NCI-H128 (cell line): ENCODE data around the gene PIGQ.

Experiments
- DNase-seq: peaks from one replicate; lab custom pipeline; 2025; ENCODE audit not compliant: unreplicated experiment; lab: John Stamatoyannopoulos, UW

Gene PIGQ

DNA sequence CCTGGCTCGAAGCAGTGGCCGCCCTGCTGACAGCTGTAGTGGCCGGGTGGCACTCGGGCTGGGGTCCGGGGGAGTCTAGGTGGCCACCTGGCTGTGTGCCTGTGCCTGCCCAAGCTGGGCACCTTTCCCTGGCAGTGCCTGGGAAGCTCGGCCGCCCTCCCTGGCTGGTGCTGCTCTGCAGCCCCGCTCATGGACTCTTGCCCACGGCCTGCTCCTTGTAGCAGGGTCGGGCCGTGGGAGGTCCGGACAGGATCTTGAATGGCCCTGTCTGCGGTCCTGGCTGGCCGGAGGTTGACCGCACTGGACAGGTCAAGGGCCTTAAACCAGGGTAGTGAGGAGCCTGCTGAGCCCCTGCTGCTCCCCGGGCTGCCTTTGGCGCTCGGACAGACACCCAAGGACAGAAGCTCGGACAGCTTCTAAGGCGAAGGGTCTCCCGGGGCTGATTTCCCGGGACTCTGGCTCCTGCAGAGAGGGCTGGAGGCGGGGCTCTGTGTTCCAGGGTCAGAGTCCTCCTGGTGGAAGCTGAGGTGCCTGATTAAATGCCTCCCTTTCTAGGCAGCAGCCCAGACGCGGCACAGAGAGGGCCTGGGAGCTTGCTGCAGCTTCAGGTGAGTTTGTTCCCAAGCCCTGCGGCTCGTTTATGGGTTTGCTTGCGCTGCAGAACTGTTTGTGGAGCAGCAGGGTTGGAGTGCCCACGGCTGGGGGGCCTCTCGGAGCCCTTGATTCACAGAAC is 36.2 kb upstream of the PIGQ start:
- DNase-seq = no peak

DNA sequence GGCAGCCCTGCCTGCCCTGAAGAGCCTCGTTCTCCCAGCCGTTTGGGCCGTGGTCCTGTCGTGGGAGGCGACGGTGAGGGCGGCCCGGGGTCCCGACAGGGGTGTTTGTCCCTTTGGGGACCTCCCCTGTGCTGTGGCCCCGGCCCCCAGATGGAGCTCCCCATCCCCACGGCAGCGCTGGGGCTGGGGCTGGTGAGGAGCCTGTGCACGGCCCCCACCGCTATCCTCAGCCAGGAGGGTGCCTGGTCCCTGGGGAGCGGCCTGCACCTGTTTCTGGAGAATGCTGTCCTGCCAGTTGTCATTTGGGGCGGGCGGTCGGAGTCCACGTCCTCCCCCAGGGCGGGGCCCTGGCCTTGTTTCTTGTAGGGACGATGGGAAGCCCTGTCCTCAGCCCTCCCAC is 35.6 kb upstream of the PIGQ start:
- no peak for DNase-seq

DNA sequence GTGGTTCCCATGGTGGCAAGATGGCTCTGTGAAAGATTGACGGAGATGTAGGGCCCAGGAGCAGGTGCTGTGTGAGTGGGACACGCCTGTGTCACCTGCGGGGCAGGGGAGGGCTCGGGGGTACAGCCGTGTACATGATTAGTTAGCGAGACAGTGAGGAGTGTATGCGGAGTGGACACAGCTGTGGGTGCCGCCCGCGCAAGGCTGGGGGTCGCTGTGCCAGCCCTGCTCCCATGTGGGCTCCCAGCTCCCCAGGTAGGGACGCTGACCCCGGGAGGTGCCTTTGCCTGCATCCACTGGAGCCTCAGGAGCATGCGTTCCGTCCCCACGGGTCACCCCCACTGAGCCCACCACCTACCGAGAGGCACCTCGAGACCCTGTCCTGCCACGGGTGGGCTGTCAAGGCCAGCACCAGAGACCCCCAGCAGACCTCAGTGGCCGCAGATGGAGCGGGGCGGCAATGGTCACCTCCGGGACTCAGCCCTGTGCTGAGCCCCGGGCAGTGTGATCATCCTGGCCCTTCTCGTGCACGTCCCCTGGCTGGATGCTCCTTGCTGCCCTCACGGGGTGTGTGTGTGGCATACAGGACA is 34.8 kb upstream of the PIGQ start:
- DNase-seq = no peak

DNA sequence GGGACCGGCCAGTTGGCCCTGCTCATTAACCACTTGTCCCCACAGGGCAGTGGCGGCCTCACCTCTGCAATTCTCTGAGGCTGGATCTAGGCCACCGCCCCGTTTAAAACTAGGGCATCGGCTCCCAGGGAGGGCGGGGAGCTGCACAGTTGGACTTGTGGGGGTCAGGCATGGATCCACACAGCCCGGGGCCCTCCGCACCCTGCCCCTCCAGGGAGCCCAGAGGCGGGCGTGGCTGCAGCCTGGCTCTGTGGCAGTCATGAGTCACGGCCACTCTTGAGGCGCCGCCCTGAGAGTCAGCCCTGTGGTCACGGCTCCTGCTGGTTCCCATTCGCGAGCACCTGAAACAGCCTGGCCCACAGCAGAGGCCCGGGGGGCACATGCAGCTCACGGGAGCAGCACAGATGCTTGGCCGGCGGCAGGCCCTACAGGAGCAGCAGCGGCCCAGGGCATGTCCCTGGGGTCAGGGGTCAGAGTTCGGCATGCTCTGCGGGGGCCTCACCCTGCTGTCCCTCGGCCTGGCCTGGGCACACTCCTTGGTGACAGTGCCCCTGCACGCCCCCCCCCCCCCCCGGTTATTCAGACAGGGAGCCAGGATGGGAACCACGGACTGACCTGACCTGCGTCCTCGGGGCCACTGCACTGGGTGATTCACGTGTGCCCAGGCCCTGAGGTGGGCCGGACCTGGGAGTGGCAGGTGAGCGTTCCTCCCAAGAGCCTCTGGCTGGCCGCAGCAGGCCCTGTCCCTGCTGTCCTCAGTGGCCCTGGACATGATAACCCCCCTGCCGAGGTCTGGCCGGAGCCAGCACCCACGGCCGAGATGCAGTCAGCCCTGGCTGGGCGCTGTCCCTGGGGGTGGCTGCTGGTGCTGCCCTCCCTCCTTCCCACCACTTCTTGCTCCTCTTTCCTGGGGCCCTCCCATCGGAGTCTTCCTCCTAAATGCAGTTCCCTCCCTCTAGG is 34.0 kb upstream of the PIGQ start:
- no peak for DNase-seq

DNA sequence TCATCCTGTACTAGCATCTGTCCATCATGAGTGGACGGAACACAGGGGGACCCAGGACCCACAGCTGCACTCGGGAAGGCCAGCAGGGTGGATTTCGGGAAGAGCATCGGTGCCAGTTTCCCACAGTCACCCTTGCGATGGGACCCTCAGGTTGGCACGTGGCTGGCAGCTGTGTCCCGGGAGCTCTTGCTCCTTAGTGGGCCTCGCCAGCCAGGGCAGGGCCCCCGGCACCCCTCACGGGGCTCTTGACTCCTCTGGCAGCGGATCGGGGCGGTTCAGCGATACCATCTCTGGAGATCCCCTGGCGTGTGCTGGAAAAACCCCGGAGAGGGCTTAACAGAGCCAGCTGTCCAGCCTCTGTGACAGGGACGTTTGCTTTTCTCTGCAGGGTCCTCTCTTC is 33.0 kb upstream of the PIGQ start:
- no peak for DNase-seq

DNA sequence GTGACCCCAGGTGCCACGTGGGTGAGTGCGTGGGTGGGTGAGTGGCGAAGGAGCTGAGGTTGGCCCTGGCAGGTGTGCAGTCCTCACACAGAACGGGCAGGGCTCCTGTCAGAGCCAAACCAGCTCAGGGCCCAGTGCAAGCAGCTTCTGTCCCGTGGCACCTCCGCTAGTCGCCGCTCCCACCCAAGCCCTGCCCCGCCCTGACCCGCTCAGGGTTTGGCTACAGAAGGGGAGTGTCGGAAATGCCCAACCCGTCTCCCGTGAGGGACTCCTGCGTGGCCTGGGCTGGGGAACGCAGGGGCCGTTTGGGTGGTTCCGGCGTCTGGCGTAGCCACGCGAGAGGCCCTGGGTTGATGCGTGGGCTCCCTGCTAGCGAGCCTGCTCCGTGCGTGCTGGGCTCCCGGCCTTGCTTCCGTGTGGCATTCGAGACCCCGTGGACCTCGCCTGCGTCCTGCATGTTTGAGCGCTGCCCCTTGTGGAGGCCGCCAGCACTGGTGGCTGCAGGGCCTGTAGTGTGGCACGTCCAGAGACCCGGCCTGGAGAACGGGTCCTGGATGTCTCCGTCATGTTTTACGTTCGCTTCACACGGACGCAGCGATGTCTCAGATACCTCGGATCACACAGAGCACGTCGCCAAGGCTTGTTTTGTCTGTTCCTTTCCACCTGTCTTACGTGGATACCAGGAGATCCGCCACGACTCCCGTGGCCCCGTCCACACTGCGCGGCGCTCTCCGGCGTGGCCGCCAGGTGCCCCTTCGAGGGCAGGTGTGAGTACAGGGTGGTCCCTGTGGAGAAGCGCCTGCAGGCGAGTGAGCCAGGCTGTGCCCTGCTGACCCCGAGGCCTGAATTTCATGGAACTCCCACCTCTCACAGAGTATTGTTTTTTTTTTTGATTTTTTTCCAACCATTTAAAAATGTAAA is 32.1 kb upstream of the PIGQ start:
- DNase-seq = no peak

DNA sequence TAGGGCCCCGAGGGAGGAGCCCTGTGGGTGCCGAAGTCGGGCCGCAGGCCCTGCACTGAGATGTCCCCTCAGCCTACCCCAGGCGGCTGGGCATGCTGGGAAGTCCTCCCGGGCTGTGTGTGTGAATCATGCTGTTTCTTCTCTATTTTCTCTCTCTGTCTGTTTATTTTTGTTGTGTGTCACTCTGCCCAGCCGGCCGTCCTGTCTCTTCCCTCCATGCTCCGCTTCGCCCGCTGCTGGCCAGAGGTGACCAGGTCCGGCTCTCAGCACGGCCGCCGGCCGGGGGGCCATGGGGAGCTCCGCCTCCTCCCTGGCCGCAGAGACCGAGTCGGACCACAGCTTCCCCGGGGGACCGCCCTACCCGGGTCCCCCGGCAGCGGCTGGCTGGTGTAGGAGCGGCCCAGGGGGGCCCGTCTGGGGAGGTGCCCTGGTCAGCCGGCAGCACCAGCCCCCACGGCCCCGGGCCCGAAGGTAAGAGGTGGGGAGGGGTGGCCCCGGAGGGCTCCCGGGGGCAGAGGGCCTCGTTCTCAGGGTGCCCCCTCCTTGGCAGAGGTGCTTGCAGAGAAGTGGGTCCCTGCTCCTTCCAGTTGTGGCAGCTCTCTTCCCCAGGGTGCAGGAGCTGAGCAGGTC is 29.8 kb upstream of the PIGQ start:
- DNase-seq = no peak

DNA sequence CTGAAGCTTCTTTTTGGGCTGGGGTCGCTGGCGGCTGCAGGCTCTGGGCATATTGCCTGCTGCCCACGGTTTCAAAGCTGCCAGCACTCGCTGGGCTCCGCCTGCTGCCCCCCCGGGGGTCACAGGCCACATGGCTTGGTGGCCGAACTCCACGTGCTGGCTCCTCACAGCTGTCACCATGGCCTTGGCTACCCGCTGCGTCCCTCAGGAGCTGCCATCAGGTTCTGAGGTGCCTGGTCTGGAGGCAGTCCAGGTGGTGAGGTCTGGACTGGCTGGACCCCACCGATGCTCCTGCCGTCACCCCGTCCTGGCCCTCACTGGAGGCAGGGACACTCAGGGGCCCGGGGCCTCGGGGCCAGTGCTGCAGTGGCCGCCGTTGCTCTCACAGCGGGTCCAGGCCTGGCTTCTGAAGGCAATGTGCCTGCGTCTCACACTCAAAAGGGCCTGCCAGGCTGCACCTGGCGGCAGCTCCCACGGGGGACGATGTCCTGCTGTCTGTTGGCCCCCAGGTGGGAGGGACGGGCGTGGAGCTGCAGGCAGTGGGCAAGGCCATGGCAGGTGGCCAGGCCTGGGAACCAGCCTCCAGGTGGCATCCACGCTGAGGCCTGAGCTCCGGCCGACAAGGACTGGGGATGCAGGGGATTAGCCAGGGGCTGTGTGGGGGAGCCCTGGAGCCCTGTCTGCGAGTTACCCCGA is 29.0 kb upstream of the PIGQ start:
- no peak for DNase-seq

DNA sequence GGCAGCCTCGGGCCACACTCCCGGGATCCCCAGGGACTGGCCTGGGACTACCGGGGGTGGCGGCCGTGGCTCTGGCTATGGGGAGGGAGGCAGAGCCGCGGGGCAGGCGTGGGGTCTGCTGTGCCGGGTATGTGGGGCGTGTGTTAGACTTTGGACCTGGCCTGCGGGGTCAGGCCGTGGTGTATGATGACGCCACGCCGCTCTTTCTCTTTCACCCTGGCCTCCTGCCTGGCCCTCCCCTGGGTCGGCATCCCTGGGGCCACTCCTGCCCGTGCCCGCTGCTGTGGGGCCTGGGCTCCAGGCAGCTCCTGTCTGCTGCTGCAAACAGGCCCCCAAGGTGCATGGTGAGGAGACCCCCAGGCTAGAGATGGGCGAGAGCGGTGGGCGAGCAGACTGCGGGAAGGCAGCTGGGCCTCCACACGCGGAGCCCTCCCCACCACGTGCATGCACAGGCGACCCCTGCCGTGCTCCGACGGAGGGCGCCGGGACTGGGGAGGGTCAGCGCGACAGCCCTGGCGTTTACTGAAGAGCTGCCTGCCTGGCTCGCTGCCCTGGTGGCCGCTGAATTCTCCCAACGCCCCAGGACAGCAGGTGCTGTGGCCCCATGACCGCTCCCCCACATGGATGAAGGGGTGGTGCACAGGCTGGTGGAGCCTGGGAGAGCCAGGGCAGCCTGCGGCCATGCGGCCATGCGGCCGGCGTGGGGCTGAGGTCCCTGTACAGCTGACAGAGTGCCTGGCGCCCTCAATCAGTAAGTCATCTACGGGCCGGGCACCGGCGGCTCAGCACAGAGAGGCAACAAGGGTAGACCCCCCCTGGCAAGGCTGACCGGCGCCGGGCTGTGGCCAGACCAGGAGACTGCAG is 26.2 kb upstream of the PIGQ start:
- no peak for DNase-seq

GRCh38 chr16:544517-544916 is 25.3 kb upstream of the PIGQ start:
- DNase-seq = no peak

- no peak for DNase-seq
Measured at GRCh38 chr16:546909-547770, 22.6 kb upstream of the PIGQ start.

- no peak for DNase-seq
Measured at GRCh38 chr16:548586-548985, 21.2 kb upstream of the PIGQ start.

DNA sequence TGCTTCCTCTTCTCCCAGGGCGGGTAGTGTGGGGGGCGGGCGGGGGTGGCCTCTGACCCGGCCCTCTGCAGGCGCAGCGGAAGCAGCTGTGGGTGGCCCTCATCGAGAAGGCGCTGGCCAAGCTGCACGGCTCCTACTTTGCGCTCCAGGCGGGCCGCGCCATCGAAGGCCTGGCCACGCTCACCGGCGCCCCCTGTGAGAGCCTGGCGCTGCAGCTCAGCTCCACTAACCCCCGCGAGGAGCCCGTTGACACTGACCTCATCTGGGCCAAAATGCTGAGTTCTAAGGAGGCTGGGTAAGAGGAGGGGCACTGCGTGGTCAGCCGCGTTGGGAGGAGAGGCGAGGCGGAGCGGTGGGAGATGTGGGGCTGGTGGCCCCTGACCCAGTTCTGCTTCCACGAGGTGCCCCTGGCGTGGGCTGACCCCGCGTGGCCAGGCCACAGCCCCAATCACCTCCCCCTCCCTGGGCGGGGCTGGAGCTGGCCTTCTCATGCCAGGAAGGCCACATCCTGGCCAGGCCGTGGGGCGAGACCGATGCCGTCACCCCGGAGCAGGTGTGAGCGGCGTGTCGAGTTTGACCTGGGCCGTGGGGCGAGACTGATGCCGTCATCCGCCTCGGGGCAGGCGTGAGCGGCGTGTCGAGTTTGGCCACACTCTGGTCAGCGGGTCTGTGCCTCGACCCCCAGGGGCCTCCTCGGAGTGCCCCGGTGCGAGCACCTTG is 20.1 kb upstream of the PIGQ start:
- no peak for DNase-seq

DNA sequence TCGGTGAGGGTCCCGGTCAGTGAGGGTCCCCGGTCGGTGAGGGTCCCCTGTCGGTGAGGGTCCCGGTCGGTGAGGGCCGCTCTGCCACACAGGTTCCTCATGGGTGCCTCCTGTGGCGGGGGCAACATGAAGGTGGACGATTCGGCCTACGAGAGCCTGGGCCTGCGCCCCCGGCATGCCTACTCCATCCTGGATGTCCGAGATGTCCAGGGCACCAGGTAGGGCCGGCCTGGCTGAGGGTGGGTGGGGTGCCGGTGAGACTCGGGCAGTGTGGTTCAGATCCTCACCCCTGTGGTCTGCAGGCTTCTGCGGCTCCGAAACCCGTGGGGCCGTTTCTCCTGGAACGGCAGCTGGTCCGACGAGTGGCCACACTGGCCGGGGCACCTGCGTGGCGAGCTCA is 18.6 kb upstream of the PIGQ start:
- no peak for DNase-seq

- no peak for DNase-seq
Measured at GRCh38 chr16:552171-552570, 17.6 kb upstream of the PIGQ start.

GRCh38 chr16:553601-554296 is 16.0 kb upstream of the PIGQ start:
- no peak for DNase-seq

DNA sequence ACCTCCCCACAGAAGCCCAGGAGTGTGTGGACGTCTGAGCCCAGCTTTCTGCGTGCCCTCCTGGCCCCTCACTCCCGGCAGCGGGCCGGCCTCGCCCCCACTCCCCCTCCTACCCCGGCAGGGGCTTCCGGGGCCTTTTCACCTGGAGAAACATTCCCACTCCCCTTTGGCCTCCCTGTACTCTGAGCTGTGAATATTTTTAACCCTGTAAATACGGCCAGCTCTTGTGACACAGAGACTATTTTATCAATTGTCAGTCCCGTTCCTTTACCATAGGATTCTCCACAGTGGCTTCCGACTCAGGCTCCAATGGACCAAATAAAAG is 15.5 kb upstream of the PIGQ start:
- DNase-seq = no peak
